HG02981 (cell line): ENCODE results near the gene MYRIP.
"Not testable (repeated sequence)": the region's sequence is repeated elsewhere in the genome, so short reads cannot be mapped to it uniquely, and the experiment has no call there.

Source experiments
- ATAC-seq: cut with Tn5 transposase; IDR thresholded peaks from one replicate; pipeline ENCODE4 v1.9.1; 2021; ENCODE audit warnings: mild to moderate bottlenecking, moderate library complexity; ENCODE audit not compliant: unreplicated experiment

Gene MYRIP

DNA sequence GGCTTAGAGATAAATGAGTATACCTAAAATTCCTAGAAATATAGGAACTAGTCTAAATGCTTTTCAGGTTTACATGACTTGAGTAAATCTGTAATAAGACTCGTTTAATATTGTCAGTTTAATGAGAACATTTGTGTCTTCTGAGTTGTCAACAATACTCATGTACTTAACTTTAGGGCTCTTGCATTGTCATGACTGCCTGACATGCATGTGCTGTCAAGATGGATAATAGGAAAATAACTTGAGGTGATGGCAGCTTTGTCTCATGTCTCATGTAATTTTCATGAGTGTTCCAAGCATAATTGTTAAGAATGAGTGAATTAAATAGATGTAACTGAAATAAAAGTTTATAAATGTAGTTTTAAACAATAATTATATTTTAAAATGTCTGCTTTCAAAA is 455.0 kb downstream of the MYRIP start:
- no peak for ATAC-seq

DNA sequence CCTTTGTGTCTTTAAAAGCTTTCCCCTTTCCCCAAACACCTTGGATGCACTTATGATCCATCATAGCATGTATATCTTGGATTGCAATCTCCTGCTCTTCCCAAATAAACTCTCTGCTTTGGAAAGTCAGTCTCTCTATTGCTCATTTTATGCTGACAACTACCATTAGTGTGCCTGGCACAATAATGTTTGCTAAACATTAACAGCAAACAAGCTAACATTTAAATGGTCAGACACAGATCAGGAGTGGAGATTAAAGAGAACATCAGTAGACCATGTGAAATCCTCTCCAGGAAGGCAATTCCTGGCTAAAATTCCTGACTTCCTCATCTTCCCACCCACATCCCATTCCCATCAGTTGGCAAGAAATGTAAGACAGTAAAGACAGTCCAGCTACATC is 455.8 kb downstream of the MYRIP start:
- no peak for ATAC-seq

DNA sequence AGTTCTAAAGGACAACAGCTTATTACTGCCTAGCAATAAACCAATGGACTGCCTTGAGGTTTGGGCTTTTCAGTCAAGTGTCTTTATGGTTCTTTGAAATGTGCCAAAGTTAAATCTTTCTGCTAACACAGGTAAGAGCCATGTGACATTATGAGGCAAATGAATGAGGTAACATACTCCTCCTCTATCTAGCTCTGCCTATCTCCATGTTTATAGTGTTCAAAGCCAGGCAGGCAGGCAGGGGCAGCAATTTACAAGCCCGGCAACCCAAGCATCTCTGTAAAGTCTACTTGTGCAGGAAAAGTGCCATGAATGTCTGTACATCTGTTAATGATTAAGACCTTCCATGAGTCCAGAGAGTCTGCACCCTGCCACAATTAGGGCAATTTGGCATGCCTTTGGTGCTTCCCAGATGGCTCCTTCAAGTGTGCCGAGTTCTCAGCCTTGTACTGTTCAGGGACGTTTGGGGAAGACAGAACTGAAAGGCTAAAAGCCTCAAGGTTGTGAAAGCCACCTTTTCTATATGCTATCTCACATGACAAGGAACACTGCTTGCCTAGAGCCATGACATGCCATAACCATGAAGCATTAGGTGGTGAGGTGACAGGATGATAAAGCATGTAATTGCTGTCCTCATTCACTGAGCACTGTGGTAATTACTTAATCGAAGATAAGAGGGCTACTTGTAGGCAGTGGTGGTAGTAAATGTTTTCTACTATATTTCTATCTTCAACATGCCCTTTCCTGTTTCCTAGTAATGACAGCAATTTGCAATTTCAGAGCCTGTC is 458.7 kb downstream of the MYRIP start:
- no peak for ATAC-seq

DNA sequence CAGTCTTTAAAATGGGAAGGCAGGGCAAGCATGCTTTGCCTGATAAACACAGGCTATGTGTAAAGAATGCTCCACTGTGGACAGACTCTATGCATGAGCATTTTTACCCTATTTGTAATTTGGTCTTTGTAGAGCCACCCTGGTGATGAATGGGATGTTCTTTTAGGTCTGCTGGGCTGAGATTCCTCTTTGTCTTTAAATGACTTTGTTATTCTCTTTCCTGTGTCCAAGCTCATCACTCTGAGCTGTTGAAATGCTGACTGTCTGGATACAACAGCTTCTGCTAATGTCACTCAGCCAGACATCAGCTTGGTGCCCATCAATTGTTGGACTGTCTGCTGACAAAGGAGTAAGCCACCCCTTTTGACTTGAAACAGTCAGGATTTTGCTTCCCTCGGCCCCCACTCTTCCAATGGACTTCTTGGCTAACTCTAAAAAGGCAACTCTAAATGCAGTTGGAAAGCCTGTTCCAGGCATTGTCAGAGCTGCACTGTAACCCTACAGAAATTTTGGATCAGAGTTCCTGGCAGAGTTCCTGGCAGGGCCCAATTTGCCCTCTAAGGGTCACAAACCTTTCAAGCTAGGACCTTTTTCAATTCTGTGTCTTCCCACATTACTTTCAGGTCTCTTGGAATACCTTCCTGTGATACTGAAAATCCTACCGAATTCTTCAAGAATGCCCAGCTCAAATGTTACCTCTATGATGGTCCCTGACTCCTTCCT is 459.6 kb downstream of the MYRIP start:
- ATAC-seq: no peak

DNA sequence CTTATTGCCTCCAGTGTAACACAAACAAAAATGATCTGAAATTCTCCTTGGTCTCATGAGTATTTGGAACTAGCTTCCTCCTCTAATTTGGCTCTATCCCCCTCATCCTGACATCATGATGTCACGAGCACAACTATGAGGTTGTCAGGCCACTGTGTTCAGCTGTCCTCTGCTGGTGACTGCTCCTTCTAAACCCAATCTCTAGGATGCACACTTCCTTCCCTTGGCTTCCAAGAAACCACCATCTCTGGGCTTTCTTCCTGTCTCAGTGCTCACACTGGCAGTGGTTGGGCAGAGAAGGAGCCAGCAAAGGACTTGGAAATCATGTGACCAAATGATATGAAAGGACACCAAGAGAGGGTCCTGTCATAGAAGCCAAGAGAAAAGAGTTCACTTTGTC is 469.4 kb downstream of the MYRIP start:
- ATAC-seq: no peak

DNA sequence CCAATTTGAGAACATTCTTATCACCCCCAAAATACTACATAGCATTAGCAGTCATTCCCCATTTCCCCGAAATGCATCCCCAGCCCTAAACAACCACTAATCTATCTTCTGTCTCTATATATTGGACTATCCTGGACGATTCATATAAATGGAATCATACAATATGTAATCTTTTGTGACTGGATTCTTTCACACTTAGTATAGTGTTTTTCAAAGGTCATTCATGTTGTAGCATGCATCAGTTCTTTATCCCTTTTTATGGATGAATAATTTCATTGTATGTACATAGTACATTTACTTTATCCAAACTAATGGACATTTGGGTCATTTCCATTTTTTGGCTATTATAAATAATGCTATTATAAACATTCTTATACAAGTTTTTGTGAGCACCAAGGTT is 472.6 kb downstream of the MYRIP start:
- ATAC-seq: no peak

DNA sequence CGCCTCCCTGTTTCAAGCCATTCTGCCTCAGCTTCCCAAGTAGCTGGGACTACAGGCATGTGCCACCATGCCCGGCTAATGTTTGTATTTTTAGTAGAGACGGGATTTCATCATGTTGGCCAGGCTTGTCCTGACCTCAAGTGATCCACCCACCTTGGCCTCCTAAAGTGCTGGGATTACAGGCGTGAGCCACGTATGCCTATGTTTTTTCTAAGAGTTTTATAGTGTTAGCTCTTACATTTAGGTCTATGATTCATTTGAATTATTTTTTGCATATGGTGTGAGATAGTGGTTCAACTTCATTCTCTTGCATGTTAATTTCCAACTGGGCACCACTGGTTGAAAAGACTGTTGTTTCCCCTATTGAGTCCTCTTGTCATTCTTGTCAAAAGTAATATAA is 473.6 kb downstream of the MYRIP start:
- ATAC-seq: not testable (repeated sequence)

DNA sequence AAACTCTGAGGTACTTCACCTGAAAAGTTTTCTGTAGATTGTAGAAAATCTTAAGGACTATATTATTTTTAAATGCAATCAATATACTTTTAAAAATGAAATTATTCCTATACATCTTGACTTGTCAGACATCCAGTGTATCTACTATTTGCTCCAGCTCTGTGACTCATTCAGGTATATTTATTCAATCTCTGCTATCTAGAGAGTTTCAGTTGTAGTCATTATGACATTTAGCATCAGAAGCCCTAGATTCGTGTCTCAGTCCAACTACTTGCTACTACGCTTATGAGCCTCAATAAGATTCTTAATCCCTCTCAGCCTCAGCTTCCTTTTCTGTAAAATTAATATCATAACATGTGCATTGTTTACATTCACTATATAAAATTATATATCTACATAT is 477.8 kb downstream of the MYRIP start:
- no peak for ATAC-seq

DNA sequence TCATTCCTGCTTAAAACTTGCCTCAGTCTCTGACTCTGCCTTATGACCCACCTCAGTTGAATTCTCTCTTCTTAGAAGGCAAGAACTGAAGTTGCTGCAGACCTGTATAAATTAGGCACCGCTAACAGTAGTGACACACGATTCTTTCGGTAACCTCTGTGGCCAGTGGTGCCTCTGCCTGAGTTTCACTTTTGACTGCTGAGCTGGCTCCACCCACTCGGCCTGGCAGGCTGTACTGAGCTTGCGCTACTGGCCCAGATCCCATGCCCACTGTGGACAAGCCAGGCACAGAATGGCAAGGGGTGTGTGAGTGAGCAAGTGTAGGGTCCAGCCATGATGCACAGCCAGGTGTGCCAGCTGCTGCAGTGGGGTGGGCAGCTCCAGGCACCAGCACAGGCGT is 481.0 kb downstream of the MYRIP start:
- no peak for ATAC-seq

DNA sequence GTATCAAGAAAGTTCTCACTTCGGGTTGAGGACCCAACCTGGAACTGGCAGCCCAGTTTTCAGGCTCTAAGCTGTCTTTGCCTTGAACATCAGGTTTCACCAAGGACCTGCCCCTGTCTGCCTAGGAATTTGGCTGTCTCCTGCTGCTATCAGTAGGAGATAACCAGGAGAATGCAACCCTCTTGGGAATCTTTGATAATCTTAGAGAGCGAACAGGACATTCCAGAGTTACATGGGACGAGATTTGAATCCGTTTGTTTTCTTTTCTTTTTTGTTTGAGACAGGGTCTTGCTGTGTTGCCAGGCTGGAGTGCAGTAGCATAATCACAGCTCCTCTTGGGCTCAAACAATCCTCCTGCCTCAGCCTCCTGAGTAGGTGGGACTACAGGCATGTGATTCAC is 482.1 kb downstream of the MYRIP start:
- ATAC-seq: no peak

DNA sequence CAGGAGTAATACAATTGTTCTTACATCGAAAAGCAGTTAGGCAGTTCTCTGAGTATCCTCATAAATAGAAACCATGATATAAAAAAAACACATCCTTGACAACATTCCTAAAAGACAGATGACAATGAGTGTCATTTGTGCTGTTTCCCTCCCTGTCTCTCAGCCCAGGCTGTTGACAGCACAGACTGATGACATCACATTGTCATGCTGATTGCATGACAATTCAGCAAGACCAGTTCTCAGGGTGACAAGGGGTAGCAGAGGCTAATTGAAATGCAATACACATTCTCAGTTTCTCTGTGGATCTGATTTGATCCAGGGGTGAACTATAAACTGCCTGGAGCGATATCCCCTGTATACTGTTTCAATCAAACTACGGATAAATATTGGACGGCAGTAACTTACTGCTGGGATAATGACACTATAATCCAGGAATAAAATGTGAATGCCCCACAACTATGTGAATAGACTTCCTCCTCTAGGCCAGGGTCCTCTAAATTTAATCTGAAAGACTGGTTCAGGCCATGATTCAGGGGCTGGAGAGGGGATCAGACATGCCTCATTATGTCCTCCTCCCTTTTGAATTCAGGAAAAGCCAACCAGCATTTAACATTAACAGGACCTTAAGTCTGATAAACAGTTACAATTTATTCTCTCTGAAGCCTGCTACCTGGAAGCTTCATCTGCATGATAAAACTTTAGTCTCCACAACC is 483.4 kb downstream of the MYRIP start:
- ATAC-seq: no peak

DNA sequence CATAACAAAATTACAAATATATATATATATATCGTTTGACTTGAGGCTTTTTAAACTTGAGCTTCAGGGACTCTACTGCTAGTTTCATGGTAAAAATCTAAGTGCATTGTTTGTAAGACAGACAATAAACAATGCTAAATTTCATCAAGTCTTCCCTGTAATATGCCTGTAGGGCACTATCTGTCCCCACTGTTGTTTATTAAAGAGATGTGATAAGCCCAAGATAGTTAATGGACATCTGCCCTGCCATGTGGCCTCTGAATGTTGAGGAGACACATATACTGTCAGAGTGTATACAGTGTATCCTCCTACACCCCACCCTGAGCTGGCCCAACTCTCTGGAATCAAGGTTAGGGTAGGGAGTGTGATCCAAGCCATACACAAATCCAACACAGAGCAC is 485.0 kb downstream of the MYRIP start:
- ATAC-seq: no peak

DNA sequence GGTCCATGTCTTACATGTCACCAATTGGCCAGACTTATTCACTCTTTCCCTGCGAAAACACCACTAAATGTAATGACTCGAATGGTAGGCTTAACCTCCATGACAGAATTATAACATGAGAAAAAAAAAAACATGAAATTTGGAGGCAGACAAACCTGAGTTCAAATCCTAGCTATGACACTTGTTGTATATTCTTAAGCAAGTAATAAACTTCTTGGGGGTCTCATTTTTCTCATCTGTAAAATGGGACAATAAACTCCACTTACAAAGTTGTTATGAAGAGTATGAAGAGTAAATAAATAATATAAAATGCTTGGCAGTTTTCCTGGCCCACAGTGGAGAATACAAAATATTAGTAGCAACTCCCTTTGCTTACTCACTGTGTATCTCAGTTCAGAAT is 488.7 kb downstream of the MYRIP start:
- no peak for ATAC-seq

DNA sequence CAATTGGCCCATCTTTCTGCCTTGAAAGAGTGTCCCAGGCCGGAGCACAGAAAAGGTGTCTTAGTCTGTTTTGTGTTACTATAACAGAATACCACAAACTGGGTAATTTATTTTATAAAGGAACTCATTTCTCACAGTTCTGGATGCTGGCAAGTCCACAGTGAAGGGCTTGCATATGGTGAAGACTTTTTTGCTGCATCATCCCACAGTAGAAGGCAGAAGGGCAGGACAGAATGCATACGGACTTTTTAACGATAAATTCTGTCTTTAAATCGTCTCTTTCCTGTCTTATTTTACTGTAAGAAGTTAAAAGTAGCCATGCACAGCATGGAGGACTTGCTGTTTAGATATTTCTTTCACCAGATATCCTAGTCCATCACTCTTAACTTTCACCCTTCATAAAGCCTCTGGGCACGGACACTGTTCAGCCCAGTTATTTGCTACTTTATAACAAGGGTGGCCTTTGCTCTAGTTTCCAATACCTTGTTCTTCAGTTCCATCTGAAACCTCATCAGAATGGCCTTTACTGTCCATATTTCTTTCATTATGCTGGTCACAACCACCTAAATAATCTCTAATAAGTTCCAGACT is 489.8 kb downstream of the MYRIP start:
- ATAC-seq: no peak

DNA sequence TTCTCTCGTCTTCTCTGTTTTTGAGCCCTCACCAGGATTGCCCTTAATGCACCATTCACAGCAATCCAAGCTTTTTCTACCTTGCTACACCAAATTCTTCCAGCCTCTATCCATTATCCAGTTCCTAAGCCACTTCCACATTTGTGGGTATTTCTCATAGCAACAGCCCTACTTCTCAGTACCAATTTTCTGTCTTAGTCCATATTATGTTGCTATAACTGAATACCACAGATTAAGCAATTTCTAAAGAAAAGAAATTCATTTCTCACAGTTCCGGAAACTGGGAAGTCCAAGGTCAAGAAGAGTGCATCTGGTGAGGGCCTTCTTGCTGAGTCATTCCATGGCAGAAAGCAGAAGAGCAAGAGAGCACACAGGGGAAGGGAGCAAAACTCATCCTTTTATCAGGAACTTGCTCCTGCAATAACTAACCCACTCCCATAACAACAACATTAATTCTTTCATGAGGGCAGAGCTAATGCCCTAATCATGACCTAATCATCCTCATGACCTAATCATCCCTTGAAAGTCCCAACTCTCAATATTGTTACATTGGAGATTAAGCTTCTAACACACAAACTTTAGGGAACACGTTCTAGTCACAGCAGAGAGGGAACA is 490.4 kb downstream of the MYRIP start:
- ATAC-seq: no peak

DNA sequence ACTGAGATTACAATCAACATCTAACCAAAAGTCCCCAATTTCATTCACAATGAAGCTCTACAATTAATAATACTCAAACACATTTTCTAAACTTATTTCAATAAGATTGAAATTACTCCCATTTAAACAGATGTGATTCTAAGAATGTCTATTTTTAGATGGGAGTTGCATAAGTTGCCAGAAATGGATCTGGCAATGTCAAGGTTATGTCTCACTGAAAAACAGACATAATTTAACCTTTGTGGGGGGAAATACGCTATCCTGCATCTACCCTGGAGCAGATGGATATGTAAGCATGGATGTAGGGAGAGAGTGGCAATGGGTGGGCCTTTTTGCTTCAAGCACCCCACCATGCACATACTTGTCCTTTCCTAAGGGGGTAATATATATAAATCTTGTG is 493.4 kb downstream of the MYRIP start:
- ATAC-seq: no peak

DNA sequence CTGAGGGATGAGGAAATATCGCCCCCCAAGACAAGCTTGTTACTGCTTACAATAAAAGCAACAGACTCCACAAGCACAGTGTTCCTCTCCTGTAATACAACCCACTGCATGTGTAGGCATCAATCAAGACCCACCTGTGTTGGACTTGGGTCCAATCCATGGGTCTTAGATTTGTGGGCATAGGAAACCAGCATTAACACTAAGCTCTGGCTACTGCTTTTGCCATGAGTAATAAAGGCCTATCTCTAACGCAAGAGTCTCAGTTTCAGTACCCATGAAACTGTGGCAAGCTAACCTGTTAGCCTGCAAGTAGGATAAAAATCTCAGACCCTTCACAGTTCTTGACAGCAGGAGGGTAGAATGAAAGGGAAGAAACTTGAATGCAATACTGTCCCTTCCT is 494.9 kb downstream of the MYRIP start:
- no peak for ATAC-seq

DNA sequence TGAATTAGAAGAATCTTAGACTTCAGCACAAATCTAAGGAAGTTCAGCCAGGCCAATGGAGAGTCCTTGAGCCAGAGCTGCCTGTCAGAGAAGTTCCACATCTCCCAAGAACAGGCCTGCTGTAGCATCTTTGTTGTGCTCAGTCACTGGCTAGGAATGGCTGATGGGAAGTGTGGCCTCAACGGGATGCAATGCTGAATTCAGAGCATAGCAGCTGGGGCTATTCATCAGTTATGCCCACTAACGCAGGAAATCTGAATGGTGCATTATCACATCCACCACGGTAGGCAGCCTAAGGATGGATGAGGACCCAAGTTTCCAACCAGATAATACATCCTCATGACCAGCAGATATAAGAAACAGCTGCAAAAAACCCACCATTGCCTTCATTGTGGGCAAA is 496.9 kb downstream of the MYRIP start:
- no peak for ATAC-seq

DNA sequence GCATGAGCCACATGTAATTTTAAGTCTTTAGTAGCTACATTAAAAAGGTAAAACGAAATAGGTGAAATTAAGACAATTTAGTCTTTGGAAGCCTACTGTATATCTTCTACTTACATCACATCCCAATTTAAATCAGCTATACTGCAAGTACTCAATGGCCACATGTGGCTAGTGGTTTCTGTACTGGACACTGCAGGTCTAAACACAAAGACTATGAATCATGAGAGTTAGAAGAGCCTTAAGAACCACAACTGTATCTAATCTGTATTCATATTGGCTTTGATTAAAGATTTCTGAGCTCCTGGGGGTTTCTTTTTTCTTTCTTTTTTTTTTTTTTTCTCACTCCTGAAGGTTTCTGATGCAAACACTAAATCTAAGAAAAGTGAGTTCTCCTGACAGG is 497.8 kb downstream of the MYRIP start:
- no peak for ATAC-seq

DNA sequence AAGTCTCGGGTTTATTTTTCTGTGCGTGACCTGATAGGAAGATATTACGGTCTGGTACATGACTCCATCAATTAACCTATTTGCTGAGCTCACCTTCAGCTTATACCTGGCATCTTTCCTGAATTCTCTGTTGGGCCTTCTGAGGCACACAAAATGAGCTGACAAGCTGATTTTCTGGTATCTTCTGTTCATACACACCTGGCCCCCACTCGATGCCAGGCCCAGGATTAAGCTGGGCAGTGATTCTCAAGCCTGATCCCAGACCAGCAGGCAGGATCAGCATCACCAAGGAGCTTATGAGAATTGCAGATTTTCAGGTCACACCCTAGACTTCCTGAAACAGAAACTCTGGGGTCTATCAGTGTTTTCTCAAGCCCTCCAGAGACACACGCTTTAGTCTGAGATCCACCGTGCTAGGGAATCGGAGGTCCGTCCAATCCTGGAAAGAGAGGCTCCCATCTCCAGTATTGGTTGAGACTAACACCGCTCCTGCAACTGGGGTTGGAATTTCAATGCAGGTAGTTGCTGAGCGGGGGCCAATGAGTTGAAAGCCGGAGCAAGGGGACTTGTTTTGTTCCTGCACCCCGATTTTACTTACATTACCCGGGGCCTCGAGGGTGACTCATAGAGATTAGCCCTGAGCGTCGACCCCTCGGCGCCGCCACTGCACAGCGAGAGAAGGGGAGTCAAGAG is 499.5 kb downstream of the MYRIP start:
- ATAC-seq: no peak
